Tibial artery (tissue), 4 donors: Measurements from ENCODE around the gene PKP4.

Source experiments
- DNase-seq, 2 donors: peaks; one replicate each; pipeline ENCODE4 v3.0.0-alpha.2; 2019
- H3K27ac ChIP-seq, 2 donors: fragments of 200-600 bp; sonication (generic) in 1 of 2; 1 replicate in 1 of 2; 2 replicates in 1 of 2; pipeline ENCODE4 v1.5.1; 2018 to 2019; ENCODE audit warnings: mild to moderate bottlenecking in 1 of 2
- H3K27me3 ChIP-seq, 2 donors: fragments of 200-600 bp; sonication (generic) in 1 of 2; one replicate each; pipeline versions ENCODE4 v1.5.1 to v1.6.0; 2016 to 2019
- H3K36me3 ChIP-seq, 3 donors: fragments of 200-600 bp; sonication (generic) in 2 of 3; one replicate each; pipeline ENCODE4 v1.5.1; 2016 to 2019; ENCODE audit warnings: mild to moderate bottlenecking in 2 of 3
- H3K4me1 ChIP-seq, 4 donors: fragments of 200-600 bp; sonication (generic) in 2 of 4; 1 replicate in 3 of 4; 2 replicates in 1 of 4; pipeline ENCODE4 v1.5.1; 2016 to 2019
- H3K4me3 ChIP-seq, 2 donors: fragments of 200-600 bp; sonication (generic) in 1 of 2; 1 replicate in 1 of 2; 2 replicates in 1 of 2; pipeline ENCODE4 v1.5.1; 2018 to 2019; ENCODE audit warnings: mild to moderate bottlenecking in 2 of 2
- H3K9me3 ChIP-seq, 3 donors: fragments of 200-600 bp; sonication (generic) in 1 of 3; one replicate each; pipeline ENCODE4 v1.5.1; 2016 to 2019
- CTCF ChIP-seq, 2 experiments: fragments of 200-600 bp in 1 of 2; fragments of 450-650 bp in 1 of 2; IDR thresholded peaks; one replicate each; pipeline ENCODE4 v1.5.1; 2017 to 2019; ENCODE audit warnings: antibody characterized with exemption in 2 of 2, mild to moderate bottlenecking in 1 of 2, moderate library complexity in 1 of 2
- intact Hi-C: fragments of 100-400 bp; cut with DNase I; formaldehyde crosslinking; loops from one replicate; pipeline ENCODE4 v1.15.0; 2023; ENCODE audit warnings: low total_unique reads

The PKP4 gene

DNA sequence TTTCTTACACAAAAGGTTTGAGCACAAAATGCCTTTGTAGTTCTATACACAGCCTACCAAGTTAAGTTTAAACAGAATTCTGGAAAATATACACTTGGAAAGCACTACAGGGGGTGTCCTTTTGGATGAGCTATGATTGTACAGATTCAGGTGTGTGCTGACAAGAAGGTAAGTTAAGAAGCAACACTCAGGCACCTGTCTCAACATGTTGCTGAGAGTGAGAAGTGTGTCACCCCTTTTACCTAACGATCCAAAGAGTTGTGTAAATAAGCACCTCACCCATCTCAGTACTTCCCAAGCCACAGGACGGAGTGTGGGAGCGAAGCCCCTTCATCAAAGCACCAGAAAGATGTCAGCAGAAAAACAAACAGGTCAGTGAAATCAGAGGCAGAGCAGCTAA, 228.9 kb downstream of the PKP4 start:
- intact Hi-C loops = no loop called here
- DNase-seq = no peak
- H3K27me3 ChIP-seq = no peaks in the 10 kb centered on the region
- TF ChIP-seq CTCF (IDR thresholded peaks at IDR 0.05) = no peak
- peaks cover 0 to 8% (median 6%) of the 10 kb centered on the region in 3 donors for H3K36me3 ChIP-seq
- no peak overlapping the region for H3K4me3 ChIP-seq
- H3K27ac ChIP-seq = no peak overlapping the region
- H3K4me1 ChIP-seq = no peaks in the 10 kb centered on the region
- H3K9me3 ChIP-seq = no peaks in the 10 kb centered on the region

GRCh38 chr2:158686210-158686691, 229.5 kb downstream of the PKP4 start:
- peaks cover 0 to 1% (median 0%) of the 10 kb centered on the region in 3 donors for H3K36me3 ChIP-seq
- no peaks in the 10 kb centered on the region for H3K27me3 ChIP-seq
- no peak overlapping the region for H3K27ac ChIP-seq
- intact Hi-C loops = no loop called here
- no peaks in the 10 kb centered on the region for H3K9me3 ChIP-seq
- DNase-seq = no peak
- H3K4me3 ChIP-seq = no peak overlapping the region
- no peak for TF ChIP-seq CTCF (IDR thresholded peaks at IDR 0.05)
- H3K4me1 ChIP-seq = no peaks in the 10 kb centered on the region

DNA sequence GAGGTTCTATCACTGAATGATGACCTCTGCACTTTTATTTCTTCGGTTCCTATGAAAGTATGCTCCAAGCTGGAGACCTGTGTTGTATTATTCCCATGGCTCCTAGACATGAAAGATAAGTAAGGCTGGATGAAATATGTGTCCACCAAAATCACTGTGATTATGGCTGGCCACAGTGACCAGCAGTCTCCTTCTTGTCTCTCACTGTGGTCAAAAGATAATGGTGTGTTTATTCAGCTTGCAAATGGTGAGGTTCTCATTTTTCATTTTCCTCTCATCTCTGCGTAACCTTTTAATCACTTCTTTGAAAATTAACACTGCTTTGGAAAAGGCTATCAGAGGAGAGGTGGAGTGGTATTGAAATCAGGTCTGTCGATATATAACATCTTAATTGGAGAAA, 230.6 kb downstream of the PKP4 start:
- Histone ChIP-seq H3K9me3 (no peaks in the 10 kb centered on the region), H3K4me3 (no peak overlapping the region), H3K27ac (no peak overlapping the region), H3K36me3 (no peaks in the 10 kb centered on the region), H3K4me1 (no peaks in the 10 kb centered on the region), H3K27me3 (no peaks in the 10 kb centered on the region)
- intact Hi-C loops = no loop called here
- TF ChIP-seq CTCF (IDR thresholded peaks at IDR 0.05) = no peak
- DNase-seq = no peak

DNA sequence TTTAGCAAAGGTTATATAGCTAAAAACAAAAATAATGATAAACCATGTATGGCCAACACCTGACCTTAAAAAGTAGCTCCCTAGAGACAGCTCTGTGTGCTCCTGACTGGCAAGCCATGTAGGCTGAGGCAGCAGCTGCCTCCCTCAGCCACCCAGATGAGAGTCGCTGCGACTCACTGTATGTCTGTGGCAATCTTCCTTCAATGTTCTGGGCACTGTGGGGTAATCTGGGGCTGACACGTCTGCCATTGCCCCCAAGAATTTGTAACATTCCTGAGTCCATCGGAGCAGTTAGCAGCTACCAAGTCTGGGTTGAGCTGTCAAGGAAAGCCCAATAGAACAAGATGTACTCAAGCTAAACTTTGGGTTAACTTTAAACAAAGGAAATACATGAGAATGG, 232.0 kb downstream of the PKP4 start:
- no peak for DNase-seq
- Histone ChIP-seq H3K36me3 (no peaks in the 10 kb centered on the region), H3K4me1 (no peaks in the 10 kb centered on the region), H3K4me3 (no peak overlapping the region), H3K9me3 (no peaks in the 10 kb centered on the region), H3K27ac (no peak overlapping the region), H3K27me3 (no peaks in the 10 kb centered on the region)
- intact Hi-C loops = no loop called here
- TF ChIP-seq CTCF (IDR thresholded peaks at IDR 0.05) = no peak

GRCh38 chr2:158689391-158689790, 232.6 kb downstream of the PKP4 start:
- DNase-seq = no peak
- Histone ChIP-seq H3K27me3 (no peaks in the 10 kb centered on the region), H3K4me1 (no peaks in the 10 kb centered on the region), H3K9me3 (no peaks in the 10 kb centered on the region), H3K36me3 (no peaks in the 10 kb centered on the region), H3K4me3 (no peak overlapping the region), H3K27ac (no peak overlapping the region)
- intact Hi-C loops = no loop called here
- TF ChIP-seq CTCF (IDR thresholded peaks at IDR 0.05) = no peak

- intact Hi-C loops = no loop called here
- no peaks in the 10 kb centered on the region for H3K4me1 ChIP-seq
- H3K27ac ChIP-seq = no peak overlapping the region
- TF ChIP-seq CTCF (IDR thresholded peaks at IDR 0.05) = no peak
- no peak overlapping the region for H3K4me3 ChIP-seq
- H3K27me3 ChIP-seq = no peaks in the 10 kb centered on the region
- no peaks in the 10 kb centered on the region for H3K9me3 ChIP-seq
- DNase-seq = no peak
- no peaks in the 10 kb centered on the region for H3K36me3 ChIP-seq
Measured at GRCh38 chr2:158690823-158691222, 234.1 kb downstream of the PKP4 start.
